Amniotic stem cell (primary cell): Measurements from ENCODE around the gene TRPV2.

ENCODE experiments used
- DNase-seq: peaks from one replicate; lab custom pipeline; 2025; lab: John Stamatoyannopoulos, UW

The TRPV2 gene

DNA sequence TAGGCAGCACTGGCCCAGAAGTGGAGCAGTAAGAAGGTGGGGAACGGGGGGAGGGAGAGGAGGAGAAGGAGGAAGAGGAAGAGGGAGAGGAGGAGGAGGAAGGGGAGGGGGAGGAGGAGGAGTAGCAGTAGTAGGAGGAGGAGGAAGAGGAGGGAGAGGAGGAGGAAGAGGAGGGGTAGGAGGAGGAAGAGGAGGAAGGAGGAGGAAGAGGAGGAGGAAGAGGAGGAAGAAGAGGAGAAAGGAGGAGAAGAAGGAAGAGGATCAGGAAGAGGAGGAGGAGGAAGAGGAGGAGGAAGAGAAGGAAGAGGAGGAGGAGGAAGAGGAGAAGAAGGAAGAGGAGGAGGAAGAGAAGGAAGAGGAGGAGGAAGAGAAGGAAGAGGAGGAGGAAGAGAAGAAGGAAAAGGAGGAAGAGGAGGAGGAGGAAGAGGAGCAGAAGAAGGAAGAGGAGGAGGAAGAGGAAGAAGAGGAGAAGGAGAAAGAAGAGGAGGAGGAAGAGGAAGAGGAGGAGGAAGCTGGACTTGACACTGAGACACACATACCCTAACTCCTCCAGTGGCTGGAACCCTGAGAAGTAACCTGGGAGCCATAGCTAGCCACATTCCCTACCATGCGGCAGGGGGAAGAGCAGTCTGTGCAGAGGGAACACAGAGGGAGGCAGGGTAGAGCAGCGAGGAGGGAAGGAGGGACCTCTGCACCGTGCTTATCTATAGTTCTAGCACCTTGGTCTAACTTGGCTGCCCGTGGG lies 40.8 kb downstream of the TRPV2 start:
- no peak for DNase-seq

- no peak for DNase-seq
Measured at GRCh38 chr17:16456742-16457316, 41.5 kb downstream of the TRPV2 start.

- no peak for DNase-seq
Measured at GRCh38 chr17:16459271-16459670, 43.9 kb downstream of the TRPV2 start.

DNA sequence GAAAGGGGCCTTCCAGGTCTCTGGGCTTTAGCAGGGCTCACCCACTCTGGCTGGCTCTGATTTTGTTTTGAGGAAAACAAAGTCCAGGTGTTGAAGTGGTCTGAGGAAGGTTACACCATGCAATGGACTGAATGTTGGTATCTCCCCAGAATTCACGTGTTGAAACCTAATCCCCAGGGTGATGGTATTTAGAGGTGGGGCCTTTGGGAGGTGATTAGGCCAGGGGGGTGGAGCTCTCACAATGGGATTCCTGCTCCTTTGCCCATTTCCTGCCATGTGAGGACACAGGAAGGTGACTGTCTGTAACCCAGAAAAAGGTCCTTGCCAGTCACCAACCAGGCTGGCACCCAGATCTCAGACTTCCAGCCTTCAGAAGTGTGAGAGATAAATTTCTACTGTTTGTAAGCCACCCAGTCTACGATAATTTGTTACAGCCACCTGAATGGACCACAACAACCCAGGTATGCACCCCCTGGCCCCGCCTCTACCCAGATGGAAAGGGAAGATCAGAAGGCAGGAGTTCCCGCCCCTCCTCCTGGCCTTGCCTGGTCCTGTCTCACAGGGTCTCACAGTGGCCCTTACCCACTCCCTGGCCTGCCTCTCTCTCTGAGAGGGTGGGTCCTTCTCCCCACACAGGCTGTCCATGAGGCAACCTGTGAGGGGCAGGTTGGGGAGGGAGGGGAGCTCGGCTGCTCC lies 44.6 kb downstream of the TRPV2 start:
- DNase-seq: no peak

- DNase-seq: no peak
Measured at GRCh38 chr17:16460796-16461605, 45.6 kb downstream of the TRPV2 start.

- DNase-seq: no peak
Measured at GRCh38 chr17:16461606-16461866, 46.2 kb downstream of the TRPV2 start.

DNA sequence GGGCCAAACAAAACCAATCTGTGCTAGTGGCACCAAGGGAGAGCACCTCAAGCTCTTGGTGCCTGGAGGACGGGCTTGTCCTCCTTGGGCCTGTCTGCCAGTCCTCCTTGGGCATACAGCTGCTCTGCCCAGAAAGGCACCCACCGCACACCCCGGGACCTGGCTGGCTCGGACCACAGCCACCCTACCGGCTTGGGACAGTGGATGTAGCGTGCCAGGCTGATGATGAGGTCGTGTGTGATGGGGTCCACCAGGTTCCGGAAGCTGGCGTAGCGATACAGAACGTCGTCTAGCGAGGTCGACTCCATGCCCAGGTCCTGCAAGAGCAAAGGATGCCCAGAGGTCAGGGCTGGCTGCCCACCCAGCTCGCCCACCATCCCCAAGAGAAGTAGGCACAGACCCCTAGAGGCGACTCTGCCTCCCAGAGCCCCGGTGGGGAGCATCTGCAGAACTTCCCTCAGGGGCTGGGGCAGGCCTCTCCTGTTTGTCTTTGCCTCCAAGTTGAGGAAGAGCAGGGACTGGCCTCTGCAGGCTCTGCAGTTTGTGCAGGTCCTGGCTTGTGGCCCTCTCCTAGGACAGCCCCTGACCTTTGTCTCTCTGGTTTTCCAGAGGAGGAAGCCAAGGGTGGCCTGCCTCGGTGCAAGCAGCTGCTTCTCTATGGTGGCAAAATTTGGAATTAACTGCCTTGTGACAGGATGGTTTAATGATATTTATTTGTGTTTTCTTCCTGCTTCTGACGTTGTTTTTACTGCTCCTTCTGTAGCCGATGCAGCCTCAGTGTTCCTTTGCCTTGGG lies 46.9 kb downstream of the TRPV2 start:
- DNase-seq: no peak

- no peak for DNase-seq
Measured at GRCh38 chr17:16463358-16464302, 48.3 kb downstream of the TRPV2 start.

DNA sequence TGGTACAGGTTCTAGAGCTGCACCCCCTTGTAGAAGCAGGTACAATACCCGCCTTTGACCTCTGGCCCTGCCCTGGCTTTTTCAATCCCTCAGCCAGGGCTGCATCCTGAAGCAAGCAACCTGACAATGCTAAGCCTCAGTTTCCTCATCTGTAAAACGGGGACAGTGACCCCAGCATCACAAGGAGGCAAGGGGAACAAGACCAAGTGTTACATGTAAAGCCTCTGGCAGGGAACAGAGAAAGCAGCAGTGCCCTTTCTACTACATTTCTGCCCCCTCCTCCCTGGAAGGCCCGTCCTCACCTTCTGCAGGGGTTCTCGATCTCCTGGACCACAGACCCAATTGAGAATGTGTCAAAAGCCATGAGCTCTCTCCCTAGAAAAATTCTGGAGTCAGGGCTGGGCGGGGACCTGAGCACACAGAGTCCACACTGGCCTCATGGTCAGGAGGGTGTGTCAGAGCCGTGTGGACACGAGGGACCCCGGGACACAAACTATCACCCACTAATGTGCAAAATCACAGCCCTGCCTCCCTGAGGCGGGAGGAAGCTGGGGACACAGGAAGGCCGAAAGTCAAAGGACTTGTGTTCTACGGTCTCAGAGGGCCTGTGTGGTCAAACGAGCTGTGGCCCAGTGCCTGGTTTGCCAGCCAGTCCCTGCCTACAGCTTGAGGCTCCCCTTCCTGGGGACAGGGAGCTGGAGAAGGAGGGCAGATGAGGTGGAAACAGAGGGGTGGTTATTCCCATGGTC lies 49.1 kb downstream of the TRPV2 start:
- no peak for DNase-seq

DNA sequence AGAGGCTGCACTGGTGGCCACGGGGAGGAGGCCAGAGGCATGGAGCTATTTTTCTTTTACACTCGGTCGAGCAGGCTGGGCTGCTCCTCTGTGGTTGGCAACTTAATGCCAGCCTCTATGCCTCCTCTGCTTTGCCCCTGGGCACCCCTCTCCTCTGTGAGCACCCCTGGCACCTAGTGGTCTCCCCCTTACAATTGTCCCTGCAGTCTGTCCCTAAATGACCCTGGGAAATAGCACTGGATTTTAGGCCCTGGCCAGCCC lies 49.6 kb downstream of the TRPV2 start:
- DNase-seq: no peak

- DNase-seq: no peak
Measured at GRCh38 chr17:16465861-16466338, 50.5 kb downstream of the TRPV2 start.

DNA sequence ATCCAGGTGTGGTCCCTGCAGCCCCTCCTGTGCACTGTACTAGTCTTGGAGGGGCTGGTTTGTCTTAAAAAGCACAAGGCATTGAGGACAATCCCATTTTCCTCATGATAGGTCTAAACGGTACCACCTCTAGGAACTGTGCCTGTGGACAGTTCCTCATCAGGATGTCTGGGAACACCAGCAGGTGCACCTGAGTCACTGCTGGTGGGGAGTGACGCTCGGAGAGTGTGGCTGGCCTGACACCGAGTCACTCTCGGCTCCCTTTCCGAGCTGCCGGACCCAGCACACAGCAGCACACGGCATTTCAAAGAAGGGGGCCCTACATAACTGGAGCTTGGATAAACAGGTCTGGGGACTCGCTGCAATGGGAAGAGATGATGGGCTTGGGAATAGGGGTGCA lies 51.0 kb downstream of the TRPV2 start:
- no peak for DNase-seq

GRCh38 chr17:16467044-16467443 lies 51.7 kb downstream of the TRPV2 start:
- DNase-seq: no peak

DNA sequence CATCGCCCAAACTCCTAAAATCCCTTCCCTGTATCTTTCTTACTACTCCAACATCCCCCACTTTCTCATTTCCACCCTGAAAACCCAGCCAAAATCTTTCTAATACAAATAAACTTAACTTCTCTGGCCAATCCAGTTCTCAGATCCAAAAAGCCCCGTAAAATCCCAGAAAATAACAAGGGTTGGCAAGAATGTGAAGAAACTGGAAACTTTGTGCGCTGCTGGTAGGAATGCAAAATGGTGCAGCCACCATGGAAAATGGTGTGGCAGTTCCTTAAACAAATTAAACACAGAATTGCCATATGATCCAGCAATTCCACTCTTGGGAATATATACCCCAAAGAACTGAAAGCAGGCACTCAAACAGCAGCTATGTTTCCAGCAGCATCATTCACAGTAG lies 52.5 kb downstream of the TRPV2 start:
- DNase-seq: no peak

- DNase-seq: no peak
Measured at GRCh38 chr17:16468428-16468992, 53.1 kb downstream of the TRPV2 start.

DNA sequence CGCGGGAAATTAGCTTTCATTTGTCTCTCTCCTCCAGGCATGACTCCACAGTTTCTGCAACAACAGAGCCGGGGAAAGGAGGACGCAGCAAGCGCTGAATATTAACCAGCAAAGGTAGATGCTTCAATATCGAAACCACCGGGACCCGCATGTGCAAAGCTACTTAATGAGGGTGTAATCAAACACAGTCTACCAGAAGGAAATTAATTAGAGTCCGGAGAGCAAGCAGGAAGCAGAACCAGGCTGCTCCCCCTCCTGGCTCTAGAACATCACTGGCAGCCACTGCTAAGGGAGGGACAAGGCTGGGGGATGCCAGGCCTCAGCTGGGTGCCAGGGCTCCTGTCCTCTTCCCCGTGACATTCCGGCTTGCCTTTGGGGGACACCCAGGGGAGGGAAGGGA lies 54.9 kb downstream of the TRPV2 start:
- DNase-seq: no peak

- DNase-seq: no peak
Measured at GRCh38 chr17:16471295-16471694, 55.9 kb downstream of the TRPV2 start.

DNA sequence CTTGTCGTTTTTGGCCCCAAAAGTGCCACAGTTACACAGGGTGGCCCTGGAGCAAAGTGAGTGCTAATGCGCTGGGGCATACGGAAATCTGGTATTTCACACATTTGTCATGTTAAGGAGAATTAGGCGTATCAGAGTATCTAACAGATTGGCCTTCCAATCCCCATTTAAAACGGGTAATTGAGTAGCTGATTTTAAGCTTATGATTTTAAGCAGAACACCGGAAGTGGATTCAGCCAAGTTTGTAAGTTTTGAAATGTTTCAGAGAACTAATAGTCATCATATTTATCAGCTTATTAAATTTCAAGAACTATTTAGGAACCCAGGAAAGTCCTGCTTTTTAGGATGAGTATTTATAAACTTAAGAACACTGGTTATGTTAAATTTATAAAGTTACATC lies 57.2 kb downstream of the TRPV2 start:
- DNase-seq: no peak

GRCh38 chr17:16473044-16474011 lies 58.0 kb downstream of the TRPV2 start:
- DNase-seq: no peak
